CD4-positive, alpha-beta T cell treated with Interleukin-15 for 1 hour (primary cell): ENCODE data around the gene MIDN.

ENCODE experiments used
- DNase-seq: peaks from one replicate; pipeline ENCODE4 v3.0.0-alpha.2; 2020

The MIDN gene

DNA sequence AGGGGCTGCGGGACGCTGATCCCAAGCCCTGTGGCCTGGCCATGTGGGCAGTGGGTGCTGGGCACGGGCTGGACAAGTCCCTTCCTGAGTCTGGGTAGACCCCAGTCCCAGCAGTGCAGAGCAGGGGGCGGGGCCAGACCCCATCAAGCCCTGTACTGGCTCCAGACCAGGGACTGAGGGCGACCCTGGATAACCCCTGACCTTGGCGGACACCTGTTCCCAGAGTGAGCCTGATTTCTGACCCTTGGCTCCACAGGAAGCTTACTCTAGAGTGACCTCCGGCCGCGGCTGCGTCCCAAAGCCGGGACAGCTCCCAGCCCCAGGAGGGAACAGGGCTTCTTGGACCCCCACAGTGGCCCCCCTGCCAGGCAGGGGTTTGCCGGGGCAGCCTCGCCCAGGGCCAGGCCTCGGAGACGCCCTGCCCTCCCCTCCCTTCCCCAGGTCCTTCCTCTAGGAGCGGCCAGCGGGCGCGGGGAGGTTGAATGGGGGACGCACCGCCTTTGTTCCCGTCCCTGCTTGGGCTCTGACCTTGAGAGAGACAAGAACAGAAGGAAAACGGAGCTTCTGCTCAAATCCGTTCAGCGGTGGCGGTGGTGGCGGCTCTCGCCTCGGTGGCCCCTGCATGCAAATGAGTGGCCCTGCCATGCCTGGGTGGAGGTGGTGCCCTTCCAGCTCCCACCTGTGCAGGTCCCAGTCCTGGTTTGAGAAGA is 35.0 kb downstream of the MIDN start:
- DNase-seq, result no peak

DNA sequence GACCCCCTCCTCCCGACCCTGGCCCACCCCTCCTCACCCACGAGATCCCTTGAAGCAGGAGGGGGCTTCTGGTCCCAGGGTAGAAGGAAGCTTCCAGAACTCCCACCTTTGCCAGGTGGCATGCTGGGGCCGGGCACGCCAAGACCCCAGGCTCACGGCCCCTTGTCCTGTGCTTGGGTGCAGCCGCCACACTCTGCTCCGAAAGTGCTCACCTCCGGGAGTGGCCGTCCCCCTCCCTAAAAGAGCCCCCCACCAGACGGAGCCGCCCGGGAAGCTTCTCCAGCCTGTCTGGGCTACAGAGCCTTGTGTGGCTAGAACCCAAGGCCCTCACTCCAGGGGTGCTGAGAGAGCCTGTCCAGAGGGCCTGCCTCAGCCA is 35.5 kb downstream of the MIDN start:
- DNase-seq, result no peak

DNA sequence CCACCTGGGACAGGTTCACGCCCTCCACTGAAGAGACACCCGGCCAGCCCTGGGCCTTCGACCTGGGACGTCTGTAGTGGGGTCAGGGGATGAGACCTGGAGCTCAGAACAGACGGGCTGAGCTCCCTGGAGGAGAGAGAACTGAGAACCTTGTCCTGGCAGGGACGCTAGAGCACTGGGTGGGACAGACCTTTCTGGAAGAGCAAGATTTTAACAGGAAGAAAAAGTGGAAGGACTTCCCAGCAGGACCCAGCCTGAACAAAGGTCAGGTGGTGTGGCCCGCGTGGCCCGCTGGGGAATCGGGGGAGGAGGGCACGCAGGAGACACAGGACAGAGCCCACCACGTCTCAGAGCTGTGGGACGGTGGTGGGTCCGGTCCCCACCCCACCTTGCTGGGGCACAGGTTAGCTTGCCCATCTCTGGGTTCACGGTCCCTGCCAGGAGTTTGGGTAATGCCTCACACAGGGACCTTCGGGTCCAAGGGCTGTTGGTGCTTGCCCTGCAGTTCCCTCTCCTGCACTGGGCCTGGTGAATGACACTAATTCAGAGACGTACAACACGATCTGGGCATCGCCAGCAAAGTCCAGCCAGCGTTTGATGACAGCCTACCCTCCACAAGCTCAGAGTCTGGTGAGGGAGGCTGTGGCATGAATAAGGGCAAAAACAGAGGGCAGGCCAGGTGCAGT is 36.1 kb downstream of the MIDN start:
- no peak for DNase-seq

DNA sequence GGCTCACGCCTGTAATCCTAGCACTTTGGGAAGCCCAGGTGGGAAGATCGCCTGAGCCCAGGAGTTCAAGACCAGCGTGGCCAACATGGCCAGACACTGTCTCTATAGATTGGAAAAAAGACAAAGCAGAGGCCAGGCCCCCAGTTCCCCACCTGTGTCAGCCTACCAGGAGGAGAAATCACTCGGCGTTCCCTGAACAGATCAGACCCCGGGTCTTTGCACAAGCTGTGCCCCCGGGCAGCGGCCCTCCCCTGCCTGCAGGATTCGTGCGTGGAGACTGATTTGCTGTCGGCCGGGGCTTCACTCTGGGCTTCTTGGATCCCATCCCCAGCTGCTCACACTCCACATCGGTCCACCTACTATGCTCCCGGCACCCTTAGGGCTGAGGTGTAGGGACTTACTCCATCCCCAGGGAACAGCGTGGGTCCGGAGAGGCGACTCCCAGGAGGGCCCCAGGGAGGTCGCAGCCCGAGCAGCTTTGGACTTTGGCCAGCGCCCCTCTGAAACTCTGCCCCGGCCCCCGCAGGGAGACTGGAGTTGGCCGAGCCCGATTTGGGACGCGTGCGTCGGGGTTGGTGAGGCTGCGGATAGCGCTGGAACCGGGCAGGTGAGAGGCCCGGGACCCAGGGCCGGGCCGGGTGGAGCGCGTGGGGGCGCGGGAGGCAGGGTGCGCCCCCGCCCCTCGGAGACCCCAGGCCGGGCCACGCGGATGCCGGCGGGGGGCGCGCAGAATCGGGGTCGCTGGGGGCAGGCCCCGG is 36.8 kb downstream of the MIDN start:
- no peak for DNase-seq

DNA sequence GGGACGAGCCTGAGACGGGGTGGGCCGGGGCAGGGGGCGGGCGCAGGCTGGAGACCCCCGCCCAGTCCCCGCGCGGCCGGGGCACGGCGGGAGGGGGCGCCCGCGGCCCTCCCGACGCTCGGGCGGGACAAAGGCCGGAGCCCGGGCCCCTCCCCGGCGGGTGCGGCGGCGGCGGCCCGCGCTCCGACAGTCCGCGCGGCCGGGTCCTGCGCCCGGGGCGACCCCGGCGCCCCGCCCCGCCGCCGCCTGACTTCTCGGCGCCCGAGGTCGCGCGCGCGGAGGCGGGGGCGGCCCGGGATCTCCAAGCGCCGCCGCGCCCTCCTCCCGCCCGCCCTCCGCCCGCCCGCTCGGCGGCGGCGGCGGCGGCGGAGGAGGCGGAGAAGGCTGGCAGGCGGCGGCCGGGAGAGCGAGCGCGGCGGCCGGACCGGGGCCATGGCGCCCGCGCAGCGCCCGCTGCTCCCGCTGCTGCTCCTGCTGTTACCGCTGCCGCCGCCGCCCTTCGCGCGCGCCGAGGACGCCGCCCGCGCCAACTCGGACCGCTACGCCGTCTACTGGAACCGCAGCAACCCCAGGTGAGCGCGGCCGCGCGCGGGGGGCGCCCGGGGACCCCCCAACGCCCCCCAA is 37.5 kb downstream of the MIDN start, which contains the start of gene EFNA2:
TSS of gene EFNA2 (plus strand) at position 137 of the 624 bp plus-strand sequence. CDS start at position 433, 296 bp downstream.
- DNase-seq, result no peak

DNA sequence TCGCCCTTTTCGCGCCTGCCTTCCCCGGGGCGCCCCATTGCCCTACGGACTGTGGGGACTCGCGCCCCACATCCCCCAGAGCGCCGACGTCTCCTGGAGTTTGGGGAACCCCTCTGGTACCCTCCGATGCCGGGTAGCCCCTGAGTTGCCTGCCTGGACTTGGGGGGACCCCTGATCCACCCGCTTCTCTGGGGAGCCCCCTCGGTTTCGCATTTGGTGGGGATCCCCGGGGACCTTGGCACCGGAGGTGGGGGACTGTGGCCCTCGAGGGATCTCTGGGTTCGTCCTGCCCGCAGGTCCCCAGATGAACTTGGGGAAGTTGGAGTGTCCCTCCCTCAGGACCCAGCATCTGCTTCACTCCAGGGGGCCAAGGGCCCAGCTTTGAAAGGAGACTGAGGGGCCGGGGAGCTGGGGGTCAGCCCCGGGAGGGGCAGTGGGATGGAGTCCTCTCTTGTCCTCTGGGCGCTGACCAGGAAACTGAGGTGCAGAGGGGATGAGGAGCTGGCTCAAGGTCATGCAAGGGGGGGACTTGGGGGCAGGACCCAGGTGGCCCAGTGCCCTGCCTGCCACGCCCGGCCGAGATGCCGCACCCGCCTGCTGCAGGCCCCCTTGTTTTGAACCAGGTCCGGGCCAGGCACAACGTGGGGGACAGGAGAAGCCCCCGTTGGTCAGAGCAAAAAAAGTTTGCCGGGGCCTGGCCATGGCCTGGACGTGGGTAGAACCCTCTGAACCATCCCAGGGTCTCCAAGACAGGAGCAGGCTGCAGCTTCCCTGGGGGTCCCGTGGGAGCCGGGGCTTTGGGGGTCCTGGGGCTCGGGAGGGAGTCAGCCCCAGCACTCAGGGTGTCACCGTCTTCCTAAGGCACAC is 38.3 kb downstream of the MIDN start:
- no peak for DNase-seq

DNA sequence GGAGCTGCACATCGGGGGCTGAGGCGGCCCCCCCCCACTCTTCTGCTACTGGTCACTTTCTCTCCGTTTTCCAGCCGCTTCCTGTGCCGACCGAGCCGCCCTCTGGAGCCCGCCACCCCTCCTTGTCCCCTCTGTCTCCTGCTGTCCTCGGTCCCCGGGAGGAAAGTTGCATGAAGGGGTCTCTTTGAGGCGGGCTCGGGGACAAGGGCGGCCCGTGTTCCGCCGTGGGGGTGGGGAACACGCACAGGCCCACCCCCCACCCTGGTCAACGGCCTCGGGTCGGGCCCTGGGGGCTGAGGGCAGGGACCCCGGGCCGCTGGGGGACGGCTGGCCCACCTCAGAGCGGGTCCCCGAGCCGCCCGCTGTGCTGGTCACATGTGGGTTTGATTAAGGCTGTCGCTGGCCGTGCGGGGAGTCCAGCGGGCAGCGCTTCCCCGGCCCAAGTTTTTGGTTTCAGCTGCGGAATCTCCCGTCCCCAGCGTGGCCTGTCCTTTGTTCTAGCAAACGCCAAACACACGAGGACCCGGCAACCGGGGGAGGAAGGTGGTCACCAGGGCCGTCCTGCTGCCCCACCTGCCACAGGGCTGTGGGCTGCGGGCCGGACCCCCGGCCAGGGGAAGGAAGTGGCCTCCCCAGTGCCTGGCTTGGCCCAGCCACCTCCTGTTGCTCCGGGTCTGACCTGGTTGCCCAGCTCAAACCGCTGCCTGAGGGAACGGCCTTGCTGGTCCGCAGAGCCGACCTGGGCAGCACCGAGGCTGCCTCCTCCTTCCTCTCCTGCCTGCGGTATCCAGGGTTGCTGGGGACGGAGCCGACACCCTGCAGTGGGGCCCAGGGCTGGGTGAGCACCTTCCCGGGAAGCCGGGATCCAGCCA is 39.2 kb downstream of the MIDN start:
- DNase-seq, result no peak

DNA sequence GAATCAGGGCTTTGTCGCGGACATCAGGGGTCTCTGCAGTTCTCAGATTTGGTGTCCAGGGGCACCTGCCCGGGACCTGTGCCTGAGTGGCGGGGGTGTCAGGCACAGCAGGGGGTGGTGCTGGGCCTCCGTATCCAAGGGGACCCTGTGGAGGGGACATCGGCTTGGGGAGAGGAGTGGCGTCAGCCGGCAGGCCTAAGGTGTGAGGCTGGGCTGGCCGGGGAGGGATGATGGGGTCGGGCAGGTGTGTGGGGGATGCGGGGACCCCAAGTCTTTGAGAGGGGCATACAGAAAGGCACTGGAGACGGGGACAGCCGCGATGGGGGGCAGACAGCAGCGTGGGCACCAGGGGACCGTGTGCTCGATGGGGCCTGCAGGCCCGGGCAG is 39.8 kb downstream of the MIDN start:
- no peak for DNase-seq

DNA sequence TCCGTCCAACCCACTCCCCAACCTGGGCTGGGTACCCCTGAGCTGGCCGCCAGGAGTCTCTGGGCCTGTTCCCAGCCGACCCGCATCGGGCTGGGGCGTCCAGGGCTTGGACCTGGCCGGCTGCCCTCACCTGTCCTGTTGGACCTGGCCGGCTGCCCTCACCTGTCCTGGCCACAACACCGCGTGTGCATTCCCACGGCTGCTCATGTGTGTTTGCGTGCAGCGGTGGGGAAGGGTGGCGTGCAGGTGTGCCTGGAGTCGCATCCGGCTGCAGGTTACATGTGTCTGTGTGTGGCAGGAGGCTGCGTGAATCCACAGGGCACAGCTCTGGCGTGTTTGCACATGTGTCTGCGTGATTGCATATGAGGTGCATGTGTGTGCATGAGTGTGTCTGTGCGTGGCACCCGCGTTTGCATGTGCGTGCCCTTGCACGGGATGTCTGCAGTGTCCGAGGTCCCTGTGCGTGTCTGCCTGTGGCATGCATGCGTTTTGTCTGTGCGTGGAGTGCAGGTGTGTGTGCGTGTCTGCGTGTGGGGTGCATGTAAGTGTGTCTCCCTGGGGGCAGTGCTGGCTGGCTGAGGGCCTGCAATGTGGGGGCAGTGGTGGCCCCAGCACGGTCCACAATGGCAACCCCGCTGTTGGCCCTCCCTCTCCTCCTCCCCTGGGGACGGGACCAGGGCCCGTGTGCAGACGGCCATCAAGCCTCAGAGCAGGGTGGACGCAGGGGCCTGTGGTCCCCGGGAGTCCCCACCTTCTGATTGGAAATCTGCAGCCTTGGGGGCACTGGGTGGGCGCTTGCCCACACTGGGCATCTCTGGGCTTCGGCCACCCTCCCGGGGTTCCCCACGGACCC is 40.7 kb downstream of the MIDN start:
- no peak for DNase-seq

DNA sequence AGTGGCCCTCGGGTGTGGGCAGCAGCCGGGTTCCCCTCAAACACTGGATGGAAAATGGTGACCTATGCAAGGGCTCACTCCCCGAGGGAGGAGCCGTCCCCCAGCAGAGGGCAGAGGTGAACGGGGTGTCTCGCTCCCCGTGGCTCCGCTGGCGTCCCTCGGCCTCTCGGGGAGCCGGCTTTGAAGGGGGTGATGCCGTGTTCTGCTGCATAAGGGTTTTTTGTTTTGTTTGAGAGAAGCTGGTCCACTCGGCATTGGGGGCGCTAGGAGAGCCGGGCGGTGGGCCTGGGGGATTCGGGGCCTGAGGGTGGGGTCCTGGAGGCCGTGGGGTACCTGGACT is 41.3 kb downstream of the MIDN start:
- no peak for DNase-seq

DNA sequence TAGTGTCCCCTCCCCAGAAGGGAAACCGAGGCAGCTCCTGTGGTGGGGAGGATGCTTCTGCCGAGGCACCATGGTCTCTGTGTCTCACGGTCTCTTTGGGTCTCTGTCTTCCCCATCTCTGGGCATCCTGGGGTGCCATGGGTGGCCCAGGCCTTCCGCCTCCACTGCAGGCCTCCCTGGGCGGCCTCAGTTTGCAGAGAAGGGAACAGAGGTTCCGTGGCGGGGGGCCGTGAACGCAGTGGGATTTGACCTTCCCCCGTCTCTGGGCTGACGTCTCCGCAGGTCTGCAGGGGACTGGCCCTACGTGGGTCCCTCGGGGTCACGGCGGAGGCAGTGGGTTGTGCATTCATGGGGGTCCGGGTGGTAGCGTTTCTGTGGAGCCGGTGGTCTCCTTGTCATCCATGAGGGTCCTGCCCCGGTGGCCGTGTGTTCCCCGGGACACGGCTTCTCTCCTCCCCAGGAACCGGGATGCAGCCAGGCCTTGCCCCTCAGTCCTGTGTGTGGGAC is 41.9 kb downstream of the MIDN start:
- no peak for DNase-seq

DNA sequence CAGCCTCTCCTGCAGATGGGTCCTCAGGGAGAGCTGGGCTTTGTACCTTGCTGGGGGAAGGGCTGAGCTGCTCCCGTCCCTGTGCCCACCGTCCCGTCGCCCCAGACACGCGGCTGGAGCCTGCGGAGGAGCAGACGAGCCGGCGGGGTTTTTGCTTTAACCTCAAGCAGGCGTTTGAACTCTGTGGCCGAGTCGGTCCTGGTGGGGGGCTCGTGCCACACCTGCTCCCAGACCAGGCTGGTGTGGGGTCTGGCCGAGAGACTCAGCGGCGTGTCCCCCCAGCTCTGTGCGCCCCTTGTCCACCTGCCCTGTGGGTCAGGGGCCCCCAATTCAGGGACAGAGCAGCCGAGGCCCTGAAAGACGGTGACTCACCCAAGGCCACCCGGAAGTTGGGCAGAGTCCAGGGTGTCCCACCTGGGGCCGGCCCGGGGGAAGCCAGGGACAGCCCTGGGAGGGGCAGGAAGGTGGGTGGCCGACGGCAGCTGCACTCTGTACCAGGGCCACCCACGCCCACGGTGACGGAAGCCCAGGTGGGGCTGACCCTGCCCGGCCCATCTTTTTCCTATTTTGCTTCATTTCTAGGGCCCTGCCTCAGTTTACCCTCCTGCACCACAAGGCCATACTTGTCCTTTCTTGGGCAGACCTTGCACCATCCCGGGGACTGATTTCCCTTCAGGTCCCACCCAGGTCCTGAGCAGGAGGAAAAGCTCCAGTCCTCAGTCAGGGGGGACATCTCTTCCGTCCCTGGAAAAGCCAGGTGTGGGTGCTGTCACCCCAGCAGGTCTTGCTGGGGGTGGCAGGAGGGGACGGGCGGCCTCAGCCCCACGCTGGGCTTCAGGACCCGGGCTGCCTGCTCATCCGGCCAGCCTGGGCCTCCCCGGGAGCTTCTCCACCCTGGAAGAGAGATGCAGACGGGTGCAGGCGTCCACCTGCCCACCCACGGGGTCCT is 42.6 kb downstream of the MIDN start:
- DNase-seq, result no peak

DNA sequence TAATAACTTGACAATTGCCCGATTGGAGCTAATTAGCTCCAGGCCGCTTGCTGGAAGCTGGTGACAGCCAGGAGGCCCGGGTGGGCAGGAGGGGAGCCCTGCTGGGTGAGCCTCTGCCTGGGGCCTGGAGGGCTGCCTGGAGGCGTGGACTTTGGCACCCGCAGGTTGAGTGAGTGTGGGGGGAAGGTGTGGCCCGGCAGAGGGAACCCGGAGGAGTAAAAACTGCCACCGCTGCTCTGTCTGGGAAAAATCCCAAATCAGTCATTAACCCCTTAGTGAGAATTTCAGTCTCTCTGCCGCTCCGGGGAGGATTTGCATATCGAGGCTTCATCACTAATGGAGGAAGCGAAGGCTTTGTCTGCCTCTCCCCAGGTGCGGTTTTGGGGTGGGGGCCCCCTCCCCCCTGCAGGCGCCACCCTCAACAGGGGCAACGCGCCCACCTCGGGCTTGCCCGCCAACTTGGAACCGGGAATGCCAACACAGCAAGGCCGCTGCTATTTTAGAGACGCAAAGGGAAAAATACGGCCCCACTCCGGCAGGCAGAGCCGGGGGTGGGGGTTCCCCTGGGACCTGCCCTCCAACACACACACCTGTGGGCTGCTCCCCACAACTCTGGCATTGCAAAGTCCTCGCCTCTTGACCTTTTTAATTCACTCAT is 43.5 kb downstream of the MIDN start:
- no peak for DNase-seq

DNA sequence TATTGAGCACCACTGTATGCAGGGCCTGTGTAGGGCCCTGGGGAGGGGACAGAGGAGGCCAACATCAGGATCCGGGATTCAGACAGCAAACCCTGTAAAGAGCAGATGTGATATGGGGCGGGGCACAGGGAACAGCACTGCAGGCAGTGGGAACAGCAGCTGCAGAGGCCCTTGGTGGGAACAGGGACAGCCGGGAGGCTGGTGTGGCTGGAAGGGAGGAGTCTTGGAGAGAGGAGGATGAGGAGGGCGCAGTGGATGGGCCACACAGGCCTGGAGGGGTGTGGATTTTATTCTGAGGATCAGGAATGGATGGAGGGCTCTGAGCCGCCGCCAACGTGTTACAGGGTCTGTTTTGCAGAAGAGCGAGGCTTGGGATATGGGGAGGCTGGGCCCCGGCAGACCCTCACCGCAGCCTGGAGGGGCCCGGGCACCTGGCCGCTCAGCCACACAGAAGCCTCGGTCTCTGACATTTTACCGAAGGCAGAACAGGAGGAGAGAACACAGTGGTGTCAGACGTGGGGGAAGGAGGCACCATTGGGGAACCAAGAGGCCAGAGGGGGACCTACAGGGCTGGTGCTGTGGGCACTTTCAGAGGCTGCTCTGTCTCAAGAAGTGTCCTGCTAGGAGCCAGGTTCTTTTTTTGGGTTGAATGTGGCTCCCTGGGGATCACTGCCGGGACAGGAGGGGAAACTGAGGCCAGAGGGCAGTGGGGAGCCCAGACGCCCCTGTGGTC is 44.2 kb downstream of the MIDN start:
- no peak for DNase-seq

DNA sequence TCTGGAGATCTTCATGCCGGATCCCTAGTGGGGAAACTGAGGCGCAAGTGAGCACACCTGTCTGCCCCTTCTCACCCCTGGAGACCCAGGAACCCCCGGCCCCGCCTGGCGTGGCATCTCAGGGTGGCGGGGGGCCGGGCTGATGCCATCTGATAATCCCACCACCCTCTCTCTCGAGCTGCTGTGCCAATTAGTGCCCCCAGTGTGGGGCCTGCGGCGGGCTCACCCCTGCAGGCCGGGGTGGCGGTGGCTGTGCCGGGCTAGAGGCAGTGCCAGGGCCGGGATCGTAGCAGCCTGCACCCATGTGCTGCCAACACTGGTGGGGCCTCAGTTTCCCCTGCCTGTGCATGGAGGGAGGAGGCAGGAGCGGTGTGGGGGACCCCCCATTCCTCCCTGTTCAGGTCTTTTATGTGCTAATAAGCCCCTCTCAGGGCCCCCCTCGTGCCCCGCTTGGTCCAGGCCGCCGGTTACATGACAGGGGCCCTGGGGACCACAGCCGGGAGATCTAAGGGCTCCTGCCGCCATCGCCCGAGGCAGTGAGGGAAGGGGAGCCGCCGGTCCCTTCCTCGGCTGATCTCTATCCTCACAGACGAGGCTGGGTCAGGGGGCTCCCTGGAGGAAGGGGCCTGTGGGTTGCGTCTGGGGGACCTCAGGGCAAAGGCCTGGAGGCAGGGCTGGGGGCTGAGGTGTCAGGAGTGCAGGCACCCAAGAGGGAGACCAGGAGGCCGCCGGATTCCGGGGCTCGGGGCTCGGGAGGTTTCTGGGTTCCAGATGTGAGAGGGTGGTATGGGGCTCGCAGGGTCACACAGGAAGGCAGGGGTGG is 45.6 kb downstream of the MIDN start:
- no peak for DNase-seq

DNA sequence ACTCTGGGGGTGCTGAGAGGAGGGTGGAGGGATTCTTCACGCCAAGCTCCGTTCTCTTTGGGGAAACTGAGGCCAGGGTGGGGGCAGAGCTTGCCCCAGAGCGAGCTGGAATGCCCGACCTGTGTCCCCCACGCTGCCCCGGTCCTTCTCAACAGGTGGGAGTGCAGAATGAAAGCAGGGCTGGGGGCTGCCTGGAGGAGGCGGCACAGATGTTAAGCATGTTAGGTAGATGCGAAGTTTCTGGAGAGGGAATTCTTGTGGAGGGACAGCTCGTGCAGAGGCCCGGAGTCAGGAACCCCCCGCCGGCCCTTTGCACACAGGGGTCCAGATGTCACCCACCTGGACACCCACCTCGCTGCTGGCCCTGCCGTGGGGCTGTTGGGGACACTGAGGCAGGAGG is 46.3 kb downstream of the MIDN start:
- no peak for DNase-seq
